NOMO-1 treated with DMSO at 0.1 percent for 48 hours (cell line): ENCODE data around the gene ZNF532.

ENCODE experiments used
- DNase-seq: peaks from one replicate; lab custom pipeline; 2025; ENCODE audit not compliant: unreplicated experiment; lab: John Stamatoyannopoulos, UW

The ZNF532 gene

DNA sequence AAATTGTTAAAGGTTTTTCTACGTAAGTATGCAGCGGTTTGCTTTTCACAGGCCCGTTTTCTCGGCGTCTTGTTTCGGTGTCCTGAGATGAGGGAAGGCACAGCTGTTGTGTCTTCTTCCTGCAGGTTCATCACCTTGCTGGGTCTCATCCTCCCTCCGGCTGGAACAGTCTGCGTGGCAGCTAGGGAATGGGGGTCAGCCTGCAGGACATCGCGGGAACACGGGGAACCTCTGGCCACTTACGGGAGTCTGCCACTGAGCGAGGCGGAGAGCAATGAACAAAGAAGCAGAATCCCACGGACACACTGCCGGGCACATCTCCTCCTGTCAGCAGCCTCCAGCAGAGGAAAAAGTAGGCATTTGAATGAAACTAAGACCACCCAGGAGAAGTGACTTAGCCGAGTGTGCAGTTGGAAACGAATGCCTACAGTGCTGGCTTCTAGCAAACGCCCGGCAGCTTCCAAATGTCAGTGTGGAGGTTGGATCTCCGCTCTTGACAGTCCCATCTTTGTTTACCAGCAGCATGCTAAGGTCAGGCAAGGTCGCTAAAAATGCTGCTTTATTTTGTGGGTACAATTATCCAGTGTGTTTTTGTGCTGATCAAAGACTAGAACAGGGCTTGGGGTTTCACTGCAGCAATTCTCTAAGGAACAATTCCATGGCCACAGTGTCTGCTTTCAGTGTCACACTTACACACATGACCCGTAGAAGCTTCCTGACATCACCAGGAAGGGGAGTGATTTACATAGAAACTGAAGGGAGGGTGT is 165.2 kb downstream of the ZNF532 start:
- no peak for DNase-seq

DNA sequence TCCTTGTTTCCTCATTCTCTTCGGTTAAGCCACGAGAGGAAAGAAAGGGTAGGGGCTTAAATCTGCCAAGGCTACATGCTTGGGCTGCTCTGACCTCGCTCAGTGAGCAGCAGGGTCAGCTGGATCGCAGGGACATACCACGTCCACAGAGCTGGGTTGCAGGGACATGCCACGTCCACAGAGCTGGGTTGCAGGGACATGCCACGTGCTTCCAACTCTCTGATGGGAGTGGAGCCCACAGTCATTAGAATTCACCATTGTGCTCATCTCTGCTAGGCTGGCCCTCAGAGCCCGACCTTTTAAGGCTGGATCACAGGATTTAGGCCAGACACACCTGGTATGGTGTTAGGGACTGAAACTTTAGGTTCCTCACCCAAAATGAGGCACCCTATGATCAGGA is 167.6 kb downstream of the ZNF532 start:
- no peak for DNase-seq

DNA sequence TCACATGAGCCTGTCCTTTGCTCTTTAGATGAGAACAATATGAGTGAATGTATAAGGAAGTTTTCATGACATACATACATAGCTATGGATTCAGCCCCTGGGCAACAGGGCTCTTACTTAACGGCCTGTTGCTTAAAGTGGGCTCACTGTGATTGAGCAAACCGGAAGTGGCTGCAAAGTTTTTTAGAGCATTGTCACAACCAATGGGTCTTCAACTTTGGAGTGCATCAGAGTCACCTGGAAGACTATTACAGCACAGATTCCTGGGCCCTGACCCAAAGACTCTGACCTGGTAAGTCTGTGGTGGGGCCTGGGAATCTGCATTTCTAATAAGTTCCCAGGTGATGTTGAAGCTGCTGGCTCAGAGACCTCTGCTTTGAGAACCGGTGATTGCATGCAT is 168.7 kb downstream of the ZNF532 start:
- peak; percentile 77 for DNase-seq

DNA sequence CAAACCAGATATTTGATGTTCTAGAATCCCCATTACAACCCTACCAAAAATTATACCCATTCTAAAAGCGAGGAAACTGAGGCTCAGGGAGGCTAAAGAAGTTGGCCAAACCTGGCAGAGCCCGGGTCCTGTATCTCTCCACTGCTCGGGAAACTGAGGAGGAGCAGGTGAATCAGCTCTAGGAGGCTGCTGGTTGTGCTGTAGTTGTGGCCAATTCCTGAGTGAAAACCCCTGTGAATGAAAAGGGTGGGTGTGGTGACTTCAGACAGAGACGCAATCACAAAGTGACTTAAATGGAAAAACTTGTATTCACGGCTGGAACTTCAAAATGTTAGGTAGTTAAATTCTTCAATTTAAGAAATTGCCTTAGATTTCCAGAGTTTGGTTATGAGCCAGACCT is 169.3 kb downstream of the ZNF532 start:
- DNase-seq = no peak

DNA sequence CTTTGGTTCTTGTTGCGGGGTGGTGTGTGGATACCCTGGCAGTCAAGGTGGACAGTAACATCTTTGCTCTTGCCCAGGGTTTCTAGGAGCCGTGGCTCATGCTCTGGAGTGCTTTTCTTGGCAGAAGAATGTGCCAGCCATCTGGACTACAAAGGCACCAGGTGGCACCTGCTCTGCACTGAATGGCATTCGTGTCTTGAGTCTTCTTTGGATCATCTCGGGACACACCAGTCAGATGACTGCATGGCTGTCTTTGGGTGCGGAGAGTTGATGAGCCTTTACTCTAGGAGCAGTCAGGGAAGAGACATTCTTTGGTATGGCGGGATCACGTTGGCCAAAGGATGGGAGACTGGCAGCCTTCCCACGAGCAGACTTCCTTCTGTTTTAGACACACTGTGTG is 170.9 kb downstream of the ZNF532 start:
- no peak for DNase-seq
